GM12875 (cell line): Measurements from ENCODE around the gene IGF1.

Experiments used
- H3K4me3 ChIP-seq: one replicate; pipeline ENCODE4 v1.5.1; 2011; ENCODE audit warnings: low read depth, low read length, control low read depth
- CTCF ChIP-seq: IDR thresholded peaks from 2 replicates; pipeline ENCODE4 v1.5.1; 2011; ENCODE audit warnings: low read depth, mild to moderate bottlenecking, control low read depth, inconsistent platforms, low read length, moderate library complexity, borderline replicate concordance; ENCODE audit not compliant: insufficient read depth

Gene IGF1

GRCh38 chr12:102430661-102431060 lies 49.7 kb downstream of the IGF1 start:
- no peak for TF ChIP-seq CTCF
- H3K4me3 ChIP-seq = no peak overlapping the region

GRCh38 chr12:102429211-102430154 lies 50.9 kb downstream of the IGF1 start:
- H3K4me3 ChIP-seq = no peak overlapping the region
- no peak for TF ChIP-seq CTCF

- H3K4me3 ChIP-seq = no peak overlapping the region
- TF ChIP-seq CTCF = no peak
These were observed 52.8 kb downstream of the IGF1 start for GRCh38 chr12:102427543-102427941.

GRCh38 chr12:102426599-102427542 lies 53.5 kb downstream of the IGF1 start:
- TF ChIP-seq CTCF = no peak
- no peak overlapping the region for H3K4me3 ChIP-seq

- H3K4me3 ChIP-seq = no peak overlapping the region
- no peak for TF ChIP-seq CTCF
These were observed 55.0 kb downstream of the IGF1 start for GRCh38 chr12:102425109-102426039.

- TF ChIP-seq CTCF = no peak
- H3K4me3 ChIP-seq = no peak overlapping the region
These were observed 56.9 kb downstream of the IGF1 start for GRCh38 chr12:102423462-102423861.
